Coronary artery (tissue), 2 donors: Measurements from ENCODE around the gene EIF4EBP3.
A peak's percentile ranks its signal among the peaks of the same experiment; 100 is the strongest.
"Not testable (repeated sequence)": the region's sequence is repeated elsewhere in the genome, so short reads cannot be mapped to it uniquely, and the experiment has no call there.

ENCODE experiments used
- DNase-seq: peaks from one replicate; pipeline ENCODE4 v3.0.0-alpha.2; 2017; ENCODE audit warnings: low spot score
- H3K27ac ChIP-seq, 2 donors: fragments of 200-600 bp; sonication (generic); one replicate each; pipeline ENCODE4 v1.5.1; 2016 to 2019
- H3K4me3 ChIP-seq: fragments of 200-600 bp; sonication (generic); 2 replicates; pipeline ENCODE4 v1.5.1; 2016; ENCODE audit warnings: mild to moderate bottlenecking, moderate library complexity
- TF ChIP-seq, protein P1 (sequence below): fragments of 200-600 bp; sonication (generic); IDR thresholded peaks from one replicate; pipeline ENCODE4 v1.5.1; 2019; ENCODE audit warnings: antibody characterized with exemption

EIF4EBP3 gene

DNA sequence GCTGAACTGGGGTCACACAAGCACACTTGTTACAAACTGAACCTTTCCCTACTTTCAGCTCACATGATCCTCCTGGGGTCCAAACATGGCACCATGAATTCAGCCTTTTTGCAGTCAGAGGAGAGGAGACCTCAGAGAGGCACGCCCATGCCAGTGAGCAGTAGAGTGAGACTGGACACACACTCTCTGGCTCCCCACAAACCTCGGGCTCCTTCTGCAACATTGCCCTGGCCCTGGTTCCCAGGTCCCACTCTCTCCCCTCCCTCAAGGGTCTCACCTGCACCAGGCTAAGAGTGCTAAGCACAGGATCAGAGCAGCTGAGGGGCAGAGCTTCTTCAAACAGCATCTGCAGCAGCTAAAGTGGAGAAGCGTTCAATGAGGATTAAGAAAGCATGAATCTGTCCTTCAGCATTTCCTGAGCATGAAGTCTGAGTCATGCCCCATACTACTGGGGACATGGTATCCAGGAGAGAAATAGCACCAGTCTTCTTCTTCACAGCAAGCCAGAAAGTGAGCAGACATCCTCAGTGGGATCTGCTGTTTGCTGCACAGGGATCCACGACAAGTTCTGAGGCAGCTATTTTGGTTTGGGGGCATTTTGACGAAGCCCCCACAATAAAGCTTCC, 44.4 kb downstream of the EIF4EBP3 start:
- H3K4me3 ChIP-seq = peak overlapping the region; percentile 33
- no peak for DNase-seq
- TF ChIP-seq, protein P1, sequence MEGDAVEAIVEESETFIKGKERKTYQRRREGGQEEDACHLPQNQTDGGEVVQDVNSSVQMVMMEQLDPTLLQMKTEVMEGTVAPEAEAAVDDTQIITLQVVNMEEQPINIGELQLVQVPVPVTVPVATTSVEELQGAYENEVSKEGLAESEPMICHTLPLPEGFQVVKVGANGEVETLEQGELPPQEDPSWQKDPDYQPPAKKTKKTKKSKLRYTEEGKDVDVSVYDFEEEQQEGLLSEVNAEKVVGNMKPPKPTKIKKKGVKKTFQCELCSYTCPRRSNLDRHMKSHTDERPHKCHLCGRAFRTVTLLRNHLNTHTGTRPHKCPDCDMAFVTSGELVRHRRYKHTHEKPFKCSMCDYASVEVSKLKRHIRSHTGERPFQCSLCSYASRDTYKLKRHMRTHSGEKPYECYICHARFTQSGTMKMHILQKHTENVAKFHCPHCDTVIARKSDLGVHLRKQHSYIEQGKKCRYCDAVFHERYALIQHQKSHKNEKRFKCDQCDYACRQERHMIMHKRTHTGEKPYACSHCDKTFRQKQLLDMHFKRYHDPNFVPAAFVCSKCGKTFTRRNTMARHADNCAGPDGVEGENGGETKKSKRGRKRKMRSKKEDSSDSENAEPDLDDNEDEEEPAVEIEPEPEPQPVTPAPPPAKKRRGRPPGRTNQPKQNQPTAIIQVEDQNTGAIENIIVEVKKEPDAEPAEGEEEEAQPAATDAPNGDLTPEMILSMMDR = no peak
- H3K27ac ChIP-seq = peak overlapping the region in 1 of 2 donors; percentile 72

DNA sequence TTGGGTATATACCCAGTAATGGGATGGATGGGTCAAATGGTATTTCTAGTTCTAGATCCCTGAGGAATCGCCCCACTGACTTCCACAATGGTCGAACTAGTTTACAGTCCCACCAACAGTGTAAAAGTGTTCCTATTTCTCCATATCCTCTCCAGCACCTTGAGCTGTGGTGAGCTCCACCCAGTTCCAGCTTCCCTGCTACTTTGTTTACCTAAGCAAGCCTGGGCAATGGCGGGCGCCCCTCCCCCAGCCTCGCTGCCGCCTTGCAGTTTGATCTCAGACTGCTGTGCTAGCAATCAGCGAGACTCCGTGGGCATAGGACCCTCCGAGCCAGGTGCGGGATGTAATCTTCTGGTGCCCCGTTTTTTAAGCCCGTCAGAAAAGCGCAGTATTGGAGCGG, 45.6 kb downstream of the EIF4EBP3 start:
- not testable (repeated sequence) for H3K4me3 ChIP-seq, H3K27ac ChIP-seq, DNase-seq

DNA sequence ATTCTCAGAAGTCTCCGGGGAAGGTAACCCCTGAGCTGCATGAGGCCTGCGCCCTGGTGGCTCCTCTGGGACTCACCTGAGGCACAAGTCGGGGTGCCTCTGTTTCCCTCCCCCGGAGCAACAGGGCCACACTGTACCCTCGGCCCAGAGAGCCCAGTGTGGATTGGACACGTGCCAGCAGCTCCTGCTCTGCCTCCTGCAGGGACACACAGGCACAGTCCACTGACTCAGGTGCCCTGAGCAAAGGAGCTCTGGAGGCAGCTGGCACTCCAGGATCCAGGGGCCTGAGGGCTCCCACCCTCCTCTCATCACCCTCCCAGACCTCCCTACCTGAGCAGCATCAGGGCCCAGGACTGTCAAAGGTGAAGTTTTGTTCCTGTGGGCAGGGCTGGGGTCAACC, 46.7 kb downstream of the EIF4EBP3 start:
- H3K4me3 ChIP-seq = no peak overlapping the region
- H3K27ac ChIP-seq = peak overlapping the region in 1 of 2 donors; percentile 66
- TF ChIP-seq, protein P1 = no peak
- no peak for DNase-seq

DNA sequence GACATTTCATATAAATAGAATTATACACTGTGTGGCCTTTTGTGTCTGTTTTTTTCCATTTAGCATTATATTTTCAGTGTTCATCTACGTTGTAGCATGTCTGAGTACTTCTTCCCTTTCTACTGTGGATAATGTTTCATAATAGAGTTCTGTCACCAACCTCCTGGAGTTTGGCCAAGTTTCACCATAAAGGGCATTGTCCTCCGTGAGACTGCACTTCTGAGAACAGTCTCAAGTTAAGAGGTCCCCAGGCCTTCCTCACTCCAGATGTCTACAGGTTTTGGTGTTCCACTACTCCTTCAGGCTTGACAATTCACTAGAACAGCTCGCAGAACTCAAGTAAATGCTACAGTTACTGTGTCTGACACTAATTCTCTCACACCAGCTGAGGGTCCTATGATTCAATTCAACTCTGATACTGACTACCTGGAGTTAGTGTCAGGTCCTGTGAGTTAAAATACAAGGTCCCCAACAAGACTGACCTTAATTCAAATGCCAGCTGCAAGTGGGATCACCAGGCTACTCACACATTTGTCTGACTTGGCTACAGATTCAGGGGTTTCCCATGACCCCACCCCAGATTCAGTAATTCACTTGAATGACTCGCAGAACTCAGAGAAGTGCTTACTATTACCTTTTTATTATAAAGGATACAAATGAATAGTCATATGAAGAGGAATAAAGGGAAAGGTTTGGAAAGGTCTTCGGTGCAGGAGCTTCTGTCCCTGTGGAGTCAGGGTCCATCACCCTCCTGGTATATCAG, 48.3 kb downstream of the EIF4EBP3 start:
- TF ChIP-seq, protein P1 = no peak
- H3K4me3 ChIP-seq = no peak overlapping the region
- H3K27ac ChIP-seq = peak overlapping the region in 1 of 2 donors; percentile 65
- DNase-seq = no peak

DNA sequence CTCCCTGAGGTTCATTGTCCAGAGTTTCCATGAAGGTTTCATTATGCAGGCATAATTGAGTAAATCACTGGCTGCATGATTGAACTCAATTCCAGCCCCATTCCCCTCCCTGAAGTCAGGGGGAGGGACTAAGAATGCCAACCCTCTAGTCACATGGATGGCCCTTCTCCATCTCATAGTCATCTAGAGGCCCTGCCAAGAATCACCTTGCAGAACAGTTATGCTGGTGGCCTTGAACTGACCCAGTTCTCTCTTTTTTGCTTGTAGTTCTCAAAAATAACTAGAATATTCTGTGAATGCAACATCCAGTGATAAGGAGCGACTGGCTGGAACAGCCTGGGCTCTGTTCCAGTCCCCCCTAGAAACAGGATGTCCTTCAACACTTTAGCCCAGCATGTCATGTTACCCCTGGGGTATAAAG, 48.9 kb downstream of the EIF4EBP3 start:
- TF ChIP-seq, protein P1 = no peak
- no peak for DNase-seq
- Histone ChIP-seq H3K4me3 (no peak overlapping the region), H3K27ac (peak overlapping the region in 1 of 2 donors; percentile 65)

DNA sequence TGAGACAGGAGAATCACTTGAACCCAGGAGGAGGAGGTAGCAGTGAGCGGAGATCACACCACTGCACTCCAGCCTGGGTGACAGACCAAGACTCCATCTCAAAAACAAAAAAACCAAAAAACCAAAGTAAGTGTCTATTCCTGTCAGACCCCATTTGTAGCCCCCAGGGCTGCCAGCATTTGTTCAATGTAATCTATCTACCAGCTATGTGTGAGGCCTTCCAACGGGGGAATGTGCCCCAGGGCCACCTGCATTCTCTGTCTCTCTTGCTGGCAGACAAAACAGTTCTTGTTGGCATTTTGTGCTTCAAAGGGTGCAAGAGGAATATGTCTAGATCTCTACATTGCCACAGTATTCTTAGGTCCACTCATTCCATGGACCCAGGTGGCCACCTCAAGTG, 51.4 kb downstream of the EIF4EBP3 start:
- DNase-seq = no peak
- Histone ChIP-seq H3K27ac (peak overlapping the region in 1 of 2 donors; percentile 7), H3K4me3 (no peak overlapping the region)
- TF ChIP-seq, protein P1 = no peak
